HG03066 (cell line): ENCODE measurements around the gene ST3GAL4.
"Not testable (repeated sequence)": the region's sequence is repeated elsewhere in the genome, so short reads cannot be mapped to it uniquely, and the experiment has no call there.

Experiments
- ATAC-seq: cut with Tn5 transposase; IDR thresholded peaks from one replicate; pipeline ENCODE4 v1.9.1; 2021; ENCODE audit warnings: low read depth; ENCODE audit not compliant: unreplicated experiment

The ST3GAL4 gene

DNA sequence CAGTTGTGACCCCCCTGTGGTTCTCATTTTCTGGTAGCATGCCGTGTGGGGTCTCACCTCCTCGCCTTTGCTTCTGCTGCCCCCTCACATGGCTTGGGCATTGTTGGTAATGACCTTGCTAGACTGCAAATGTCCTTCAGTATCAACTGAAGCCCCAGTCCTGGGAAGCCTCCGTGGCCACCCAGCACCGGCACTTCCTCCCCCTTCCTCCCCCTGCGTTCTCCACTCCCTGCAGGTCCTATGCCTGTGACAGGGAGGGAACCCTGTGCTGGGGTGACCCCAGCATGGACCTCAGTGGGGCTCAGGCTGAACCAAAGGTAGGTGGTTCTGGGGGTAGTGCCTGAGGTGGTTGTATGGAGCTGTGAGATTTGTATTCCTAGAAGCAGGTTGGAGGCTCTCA, 5.9 kb downstream of the ST3GAL4 start:
- no peak for ATAC-seq

- no peak for ATAC-seq
These were observed 7.6 kb downstream of the ST3GAL4 start for GRCh38 chr11:126362879-126363655.

DNA sequence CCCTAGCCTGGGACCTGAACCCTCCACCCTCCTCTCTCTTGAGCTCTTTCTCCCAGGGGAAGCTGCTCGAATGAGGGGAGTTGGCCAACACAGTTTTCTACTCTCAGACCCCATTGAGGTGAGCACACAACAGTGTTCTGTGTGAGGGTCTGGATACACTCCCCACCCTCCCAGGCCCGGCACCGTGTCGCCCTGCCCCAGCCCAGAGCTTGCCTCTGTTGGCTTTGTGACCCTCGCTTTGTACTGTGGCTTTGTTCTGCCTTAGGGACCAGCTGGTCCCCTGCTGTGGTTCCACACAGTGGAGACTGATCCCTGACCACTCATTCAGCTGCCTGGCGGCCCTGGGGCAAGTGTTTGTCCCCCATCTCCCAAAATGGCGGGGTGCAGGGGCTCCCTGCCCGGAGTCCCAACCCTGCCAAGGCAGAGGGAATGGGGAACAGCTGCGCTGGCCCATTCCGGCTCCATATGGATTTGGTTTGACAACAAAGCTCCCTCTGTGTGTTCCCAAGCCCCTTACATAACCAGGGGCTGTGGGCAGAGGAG, 8.3 kb downstream of the ST3GAL4 start:
- no peak for ATAC-seq

DNA sequence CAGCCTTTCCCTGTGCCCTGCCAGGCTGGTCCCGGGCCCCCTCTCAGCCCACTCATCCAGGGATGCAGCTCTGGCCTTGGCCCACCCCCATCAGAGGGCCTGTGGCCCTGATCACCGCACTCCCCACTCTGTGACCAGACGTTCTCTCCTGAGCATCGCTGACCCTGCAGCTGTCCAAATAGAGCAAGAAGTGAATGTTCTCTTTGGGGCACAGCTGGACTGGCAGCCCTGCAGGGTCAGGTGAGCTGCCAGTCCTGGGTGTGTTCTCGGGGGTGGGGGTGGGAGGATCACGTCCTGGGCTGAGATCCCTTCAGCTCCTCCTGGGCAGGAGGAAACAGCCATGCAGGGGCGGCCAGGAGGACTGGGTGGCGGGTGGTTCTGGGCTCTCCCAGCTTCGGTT, 9.2 kb downstream of the ST3GAL4 start:
- not testable (repeated sequence) for ATAC-seq

DNA sequence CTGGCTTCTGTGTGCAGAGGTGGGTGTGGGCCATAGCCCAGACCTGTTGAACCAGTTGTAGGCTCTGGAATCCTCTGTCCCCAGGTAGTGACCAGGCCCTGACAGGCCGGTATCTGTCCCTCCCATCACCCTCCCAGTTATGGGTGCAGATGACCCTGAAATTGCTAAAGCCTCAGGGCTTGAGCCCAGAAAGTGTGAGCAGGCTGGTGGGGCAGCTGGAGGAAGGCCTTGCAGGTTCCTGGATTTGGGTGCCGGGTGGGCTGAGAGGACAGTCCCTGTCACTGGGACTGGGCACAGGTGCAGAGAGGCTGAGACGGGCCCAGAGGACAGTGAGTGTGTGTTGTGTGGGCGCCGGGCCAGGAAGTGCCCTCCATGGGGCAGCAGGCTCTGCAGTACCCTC, 10.0 kb downstream of the ST3GAL4 start:
- ATAC-seq, result not testable (repeated sequence)

GRCh38 chr11:126366064-126366822, 10.8 kb downstream of the ST3GAL4 start:
- ATAC-seq, result no peak

DNA sequence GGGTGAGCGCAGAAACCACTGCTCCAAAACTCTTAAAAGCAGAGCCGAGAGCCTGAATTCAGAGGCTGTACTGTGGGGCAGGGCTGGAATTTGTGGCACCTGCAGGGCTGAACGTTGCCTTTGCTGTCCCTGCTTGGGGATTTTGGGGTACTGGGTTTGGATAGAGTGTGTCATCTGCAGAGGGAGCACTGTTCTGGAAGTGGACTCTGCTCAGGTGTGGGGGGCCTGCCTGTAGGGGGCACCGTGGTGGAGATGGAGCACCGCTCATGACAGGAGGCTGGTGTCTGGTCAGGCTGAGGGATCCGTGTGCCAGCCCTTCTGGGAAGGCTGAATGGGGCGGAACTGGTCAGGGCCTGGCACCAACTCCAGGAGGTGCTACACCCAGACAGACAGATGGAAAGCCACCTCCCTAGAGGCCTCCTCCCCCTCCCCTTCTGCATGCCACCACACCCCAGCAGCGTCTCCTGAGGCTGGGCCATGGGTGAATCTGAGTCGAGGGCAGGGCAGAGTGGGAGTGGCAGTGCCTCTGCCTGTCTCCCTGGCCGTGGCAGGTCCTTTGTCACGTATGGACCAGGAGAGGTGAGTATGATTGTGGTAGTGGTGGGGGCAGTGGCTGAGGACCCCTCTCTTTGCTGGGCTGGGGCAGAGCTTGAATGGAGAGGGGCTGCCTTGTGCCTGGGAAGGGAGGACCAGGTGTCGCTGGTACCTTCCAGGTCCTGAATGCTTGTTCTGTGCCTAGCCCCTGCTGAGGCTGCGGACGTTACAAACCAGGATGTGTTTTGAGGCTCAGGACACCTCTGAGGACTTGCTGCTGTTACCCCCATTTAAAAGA, 11.6 kb downstream of the ST3GAL4 start:
- ATAC-seq, result not testable (repeated sequence)

- ATAC-seq, result not testable (repeated sequence)
These were observed 12.3 kb downstream of the ST3GAL4 start for GRCh38 chr11:126367806-126368205.

GRCh38 chr11:126368336-126369119, 13.0 kb downstream of the ST3GAL4 start:
- ATAC-seq, result not testable (repeated sequence)

GRCh38 chr11:126370016-126370415, 14.5 kb downstream of the ST3GAL4 start:
- no peak for ATAC-seq

DNA sequence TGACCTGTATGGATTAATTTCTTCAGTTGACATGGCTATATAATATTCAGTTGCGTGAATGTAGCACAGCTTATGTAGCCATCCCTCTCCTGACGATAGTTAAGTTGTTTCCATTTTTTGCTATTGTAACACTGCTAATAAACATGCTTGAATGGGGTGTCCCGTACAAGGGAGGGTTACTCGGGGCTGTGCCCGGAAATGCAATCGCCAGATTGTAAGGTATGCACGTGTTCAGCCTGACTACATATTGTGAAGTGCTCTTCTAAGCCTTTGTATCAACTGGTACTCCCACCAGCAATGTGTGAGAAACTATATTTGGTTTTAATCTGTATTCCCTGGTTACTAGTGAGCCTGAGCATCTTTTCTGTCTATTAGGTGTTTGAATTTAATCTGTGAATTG, 16.1 kb downstream of the ST3GAL4 start:
- no peak for ATAC-seq

DNA sequence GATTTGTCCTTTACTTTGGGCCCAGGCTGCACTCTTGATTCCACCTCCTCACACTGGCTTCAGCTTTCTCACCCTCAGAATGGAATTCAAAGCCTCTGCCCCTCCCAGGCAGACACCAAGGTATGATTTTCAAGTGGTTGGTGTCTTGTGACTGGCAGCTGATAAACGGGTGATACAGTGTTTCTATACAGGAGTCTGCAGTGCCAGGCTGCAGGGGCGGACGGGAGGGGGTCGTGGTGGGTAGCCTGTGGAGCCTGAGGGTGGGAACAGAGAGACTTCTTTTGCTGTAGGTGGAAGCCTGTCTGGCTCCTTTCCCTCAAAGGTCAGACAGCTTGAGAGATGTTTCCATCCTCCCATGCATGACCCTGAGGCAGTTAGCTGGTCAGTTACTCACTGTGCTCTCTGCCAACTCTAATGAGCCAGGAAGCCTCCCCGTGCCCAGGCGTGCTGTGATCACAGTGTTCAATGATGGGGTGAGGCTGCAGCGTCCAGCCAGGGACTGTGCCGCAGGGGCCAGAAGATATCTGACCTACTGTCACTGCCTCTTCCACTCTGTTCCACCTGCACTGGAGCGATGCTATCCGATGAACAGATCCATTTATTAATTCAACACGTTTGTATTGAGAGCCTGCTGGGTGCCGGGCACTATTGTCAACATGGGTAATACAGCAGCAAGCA, 18.0 kb downstream of the ST3GAL4 start:
- not testable (repeated sequence) for ATAC-seq

DNA sequence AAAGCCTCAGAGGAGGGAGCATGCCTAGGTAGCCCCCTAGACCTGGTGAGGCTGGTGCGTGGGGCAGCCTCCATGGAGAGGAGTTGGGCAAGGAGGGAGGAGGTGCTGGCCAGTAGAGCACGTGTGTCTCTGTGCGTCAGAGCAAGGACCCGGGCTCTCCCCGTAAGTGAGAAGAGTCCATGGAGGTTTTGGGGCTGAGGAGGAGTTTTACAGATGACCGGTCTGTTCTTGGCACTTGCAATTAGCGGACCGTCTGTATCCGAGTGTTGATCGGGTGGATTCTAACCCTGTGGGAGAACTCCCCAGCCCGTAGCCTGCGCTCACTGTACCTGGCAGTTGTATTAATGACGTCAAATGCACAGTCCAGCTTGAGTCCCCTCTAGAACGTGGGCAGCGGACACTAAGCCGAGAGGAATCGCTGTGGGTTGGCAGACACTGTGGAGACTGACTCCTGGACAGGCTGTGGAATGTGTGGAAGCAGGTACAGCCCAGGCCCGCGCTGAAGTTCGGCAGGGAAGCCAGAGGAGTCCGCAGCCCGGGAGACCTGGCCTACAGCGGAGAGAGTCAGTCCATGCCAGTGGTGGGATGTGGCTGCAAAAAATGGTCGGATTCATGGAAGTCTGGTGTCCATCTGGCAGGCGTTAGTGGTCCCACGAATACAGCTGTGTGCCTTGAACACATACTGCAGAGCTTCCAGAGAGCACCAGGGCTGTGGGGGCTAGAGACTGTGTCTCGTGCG, 19.2 kb downstream of the ST3GAL4 start:
- ATAC-seq, result not testable (repeated sequence)

DNA sequence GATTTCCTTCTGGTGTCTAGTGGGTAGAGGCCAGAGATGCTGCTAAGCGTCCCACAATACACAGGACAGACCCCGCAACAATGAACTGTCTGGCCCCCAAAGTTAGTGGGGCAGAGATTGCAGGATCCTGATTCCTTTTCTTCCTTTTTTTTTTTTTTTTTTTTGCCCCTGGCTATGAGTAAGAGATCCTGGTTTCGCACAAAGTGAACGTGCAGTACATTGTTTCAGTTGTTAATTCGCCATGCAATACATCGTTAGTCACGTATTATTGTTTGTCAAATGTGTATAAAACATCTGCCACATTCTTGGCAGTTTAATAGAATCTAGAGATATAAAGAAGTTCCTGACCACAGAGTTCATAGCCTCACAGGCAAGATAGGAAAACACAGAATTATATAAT, 20.2 kb downstream of the ST3GAL4 start:
- no peak for ATAC-seq

GRCh38 chr11:126378763-126379162, 23.3 kb downstream of the ST3GAL4 start:
- no peak for ATAC-seq

- no peak for ATAC-seq
These were observed 25.4 kb downstream of the ST3GAL4 start for GRCh38 chr11:126380909-126381308.

DNA sequence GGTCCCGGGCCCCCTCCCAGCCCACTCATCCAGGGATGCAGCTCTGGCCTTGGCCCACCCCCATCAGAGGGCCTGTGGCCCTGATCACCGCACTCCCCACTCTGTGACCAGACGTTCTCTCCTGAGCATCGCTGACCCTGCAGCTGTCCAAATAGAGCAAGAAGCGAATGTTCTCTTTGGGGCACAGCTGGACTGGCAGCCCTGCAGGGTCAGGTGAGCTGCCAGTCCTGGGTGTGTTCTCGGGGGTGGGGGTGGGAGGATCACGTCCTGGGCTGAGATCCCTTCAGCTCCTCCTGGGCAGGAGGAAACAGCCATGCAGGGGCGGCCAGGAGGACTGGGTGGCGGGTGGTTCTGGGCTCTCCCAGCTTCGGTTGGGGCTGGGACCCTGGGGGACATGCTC, 26.5 kb downstream of the ST3GAL4 start:
- not testable (repeated sequence) for ATAC-seq

GRCh38 chr11:126382641-126383040, 27.2 kb downstream of the ST3GAL4 start:
- ATAC-seq, result not testable (repeated sequence)
